HG03342 (cell line): Measurements from ENCODE around the gene ZNF799.
"Not testable (repeated sequence)": the region's sequence is repeated elsewhere in the genome, so short reads cannot be mapped to it uniquely, and the experiment has no call there.

Source experiments
- ATAC-seq: cut with Tn5 transposase; IDR thresholded peaks from one replicate; pipeline ENCODE4 v1.9.1; 2021; ENCODE audit warnings: mild to moderate bottlenecking, moderate library complexity; ENCODE audit not compliant: unreplicated experiment

The ZNF799 gene

DNA sequence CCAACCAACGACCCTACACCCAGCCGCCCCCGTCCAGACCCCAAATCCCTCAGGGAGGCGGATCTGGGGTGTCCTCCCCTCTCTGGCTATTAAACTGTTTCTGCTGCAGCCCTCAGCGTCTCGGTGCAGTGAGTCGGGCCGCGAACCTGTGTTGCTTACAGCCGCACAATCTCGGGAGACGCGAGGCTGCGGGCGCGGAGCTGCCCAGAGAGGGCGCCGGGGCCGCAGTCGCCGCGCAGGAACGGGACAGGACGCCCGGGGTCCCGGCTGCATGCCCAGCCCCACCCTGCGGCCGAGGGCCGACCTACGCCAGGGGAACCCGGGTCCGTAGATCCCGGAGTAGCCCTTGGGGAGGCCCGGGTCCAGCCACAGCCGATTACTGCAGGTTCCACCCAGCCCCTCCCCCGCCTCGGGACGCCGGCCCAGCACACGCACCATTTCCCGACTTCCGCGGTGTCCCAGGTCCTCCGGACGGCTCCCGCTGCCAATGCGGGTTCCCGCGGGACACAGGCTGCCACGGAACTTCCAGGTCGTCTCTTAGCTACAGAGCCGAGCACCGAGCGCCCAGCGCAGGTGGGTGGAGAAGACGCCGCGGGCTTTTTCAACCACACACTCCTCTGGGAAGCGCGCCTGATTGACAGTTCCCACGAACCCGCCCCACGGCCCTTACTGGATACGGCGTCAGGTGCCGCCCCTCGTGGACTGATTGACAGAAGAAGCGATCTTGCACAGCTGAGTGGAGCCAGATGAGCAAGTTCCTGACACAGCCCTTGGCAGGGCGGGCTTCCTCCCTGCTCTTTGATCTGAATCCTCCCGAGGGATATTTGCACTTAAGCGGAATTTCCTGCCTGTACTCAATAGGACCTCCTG is at the start of gene ZNF799:
Gene ZNF799 (minus strand): TSS at position 639 of the 870 bp plus-strand sequence. CDS start 201 bp downstream, at position 438.
- peak; percentile 85 for ATAC-seq

DNA sequence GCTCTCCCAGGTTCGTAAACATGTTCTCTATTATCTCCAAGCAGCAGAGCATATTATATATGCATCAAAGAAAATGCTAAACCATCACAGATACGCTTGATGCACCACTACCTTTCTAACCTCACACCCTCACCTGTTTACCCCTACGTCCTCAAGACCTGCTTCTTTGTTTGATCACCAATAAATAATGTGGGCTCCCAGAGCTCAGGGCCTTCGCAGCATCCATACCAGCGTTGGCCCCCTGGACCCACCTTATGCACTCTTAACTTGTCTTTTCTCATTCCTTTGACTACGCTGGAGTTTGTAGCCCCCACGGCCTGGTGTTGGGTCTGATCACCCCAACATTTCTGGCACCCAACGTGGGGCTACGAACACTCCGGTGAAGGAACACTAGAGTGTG is 49.8 kb upstream of the ZNF799 start:
- no peak for ATAC-seq

DNA sequence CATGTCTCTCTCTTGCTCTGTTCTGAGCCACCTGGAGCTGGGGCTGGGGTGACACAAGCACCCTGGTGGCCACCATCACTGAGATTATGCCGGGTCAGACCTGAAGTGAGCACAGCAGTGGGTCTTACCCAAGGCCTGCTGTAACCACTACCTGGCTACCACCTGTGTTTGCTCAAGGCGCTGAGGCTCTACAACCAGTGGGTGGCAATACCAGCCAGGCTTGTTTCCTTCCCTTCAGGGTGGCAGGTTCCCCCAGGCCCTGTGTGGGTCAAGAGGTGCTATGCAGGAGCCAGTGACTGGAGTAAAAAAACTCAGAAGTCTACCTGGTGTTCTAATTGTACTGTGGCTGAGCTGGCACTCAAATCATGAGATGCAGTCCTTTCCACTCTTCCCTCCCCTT is 47.7 kb upstream of the ZNF799 start:
- no peak for ATAC-seq

DNA sequence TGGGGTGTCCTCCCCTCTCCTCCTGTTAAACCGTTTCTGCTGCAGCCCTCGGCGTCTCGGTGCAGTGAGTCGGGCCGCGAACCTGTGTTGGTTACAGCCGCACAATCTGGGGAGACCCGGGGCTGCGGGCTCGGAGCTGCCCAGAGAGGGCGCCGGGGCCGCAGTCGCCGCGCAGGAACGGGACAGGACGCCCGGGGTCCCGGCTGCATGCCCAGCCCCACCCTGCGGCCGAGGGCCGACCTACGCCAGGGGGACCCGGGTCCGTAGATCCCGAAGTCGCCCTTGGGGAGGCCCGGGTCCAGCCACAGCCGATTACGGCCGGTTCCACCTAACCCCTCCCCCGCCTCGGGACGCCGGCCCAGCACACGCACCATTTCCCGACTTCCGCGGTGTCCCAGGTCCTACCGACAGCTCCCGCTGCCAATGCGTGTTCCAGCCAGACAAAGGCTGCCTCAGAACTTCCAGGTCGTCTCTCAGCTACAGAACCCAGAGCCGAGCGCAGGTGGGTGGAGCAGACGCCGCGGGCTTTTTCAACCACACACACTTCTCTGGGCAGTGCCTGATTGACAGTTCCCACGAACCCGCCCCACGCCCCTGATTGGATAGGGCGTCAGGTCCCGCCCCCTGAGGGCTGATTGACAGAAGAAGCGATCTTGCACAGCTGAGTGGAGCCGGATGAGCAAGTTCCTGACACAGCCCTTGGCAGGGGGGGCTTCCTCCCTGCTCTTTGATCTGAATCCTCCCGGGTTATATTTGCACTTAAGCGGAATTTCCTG is 39.7 kb upstream of the ZNF799 start, which contains the start of gene ZNF443:
Gene ZNF443 (minus strand): TSS at position 481 of the 776 bp plus-strand sequence. CDS start 107 bp downstream, at position 374.
- peak; percentile 94 for ATAC-seq

DNA sequence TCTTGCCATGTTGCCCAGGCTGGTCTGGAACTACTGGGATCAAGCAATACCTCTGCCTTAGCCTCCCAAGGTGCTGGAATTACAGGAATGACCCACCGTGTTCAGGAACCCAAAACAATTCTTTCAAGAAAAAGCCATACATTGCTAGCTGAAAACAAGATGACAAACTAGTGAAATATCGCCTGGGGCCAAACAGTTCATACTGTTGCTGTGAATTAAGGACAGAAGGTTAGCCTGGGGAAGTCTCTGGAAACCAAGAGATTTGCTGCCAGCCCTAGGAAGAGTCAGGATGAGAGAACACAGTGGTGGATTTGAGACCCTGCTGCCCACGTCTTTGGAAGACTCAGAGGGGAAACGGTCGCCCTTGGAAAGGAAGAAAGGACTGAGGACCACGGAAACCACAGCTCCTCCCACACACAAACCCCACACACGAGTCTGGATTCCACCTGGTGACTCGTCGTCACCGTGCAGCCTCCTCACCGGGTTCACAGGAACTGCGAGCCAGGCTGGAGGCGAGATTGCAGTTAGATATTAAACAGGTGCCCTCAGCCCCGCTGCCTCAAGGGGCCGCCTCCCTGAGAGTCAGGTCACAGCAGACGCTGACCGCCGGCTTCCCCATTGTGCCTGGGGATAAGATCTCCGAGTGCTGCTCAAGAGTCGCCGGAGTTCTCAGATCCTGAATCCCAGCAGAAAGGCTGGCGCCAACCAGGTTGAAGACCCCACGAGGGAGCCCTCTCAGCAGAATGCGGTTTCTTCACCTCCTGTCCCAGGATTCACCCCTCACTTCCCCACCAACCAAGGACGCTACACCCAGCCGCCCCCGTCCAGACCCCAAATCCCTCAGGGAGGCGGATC is 38.8 kb upstream of the ZNF799 start:
- ATAC-seq: peak; percentile 30

DNA sequence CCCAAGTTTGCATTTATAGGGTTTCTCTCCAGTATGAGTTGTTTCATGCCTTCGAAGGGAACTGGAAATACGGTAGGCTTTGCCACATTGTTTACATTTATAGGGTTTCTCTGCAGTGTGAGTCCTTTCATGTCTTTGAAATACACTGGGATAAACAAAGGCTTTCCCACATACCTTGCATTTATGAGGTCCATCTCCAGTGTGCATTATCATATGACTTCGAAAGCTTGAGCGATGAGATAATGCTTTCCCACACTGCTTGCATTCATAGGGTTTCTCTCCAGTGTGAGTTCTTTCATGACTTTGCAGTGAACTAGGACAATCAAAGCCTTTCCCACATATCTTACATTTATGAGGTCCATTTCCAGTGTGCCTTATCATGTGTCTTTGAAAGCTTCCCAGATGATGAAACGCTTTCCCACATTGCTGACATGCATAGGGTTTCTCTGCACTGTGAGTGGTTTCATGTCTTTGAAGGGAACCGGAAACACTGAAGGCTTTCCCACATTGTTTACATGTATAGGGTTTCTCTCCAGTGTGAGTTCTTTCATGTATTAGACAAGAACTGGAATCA is 29.7 kb upstream of the ZNF799 start:
- not testable (repeated sequence) for ATAC-seq

DNA sequence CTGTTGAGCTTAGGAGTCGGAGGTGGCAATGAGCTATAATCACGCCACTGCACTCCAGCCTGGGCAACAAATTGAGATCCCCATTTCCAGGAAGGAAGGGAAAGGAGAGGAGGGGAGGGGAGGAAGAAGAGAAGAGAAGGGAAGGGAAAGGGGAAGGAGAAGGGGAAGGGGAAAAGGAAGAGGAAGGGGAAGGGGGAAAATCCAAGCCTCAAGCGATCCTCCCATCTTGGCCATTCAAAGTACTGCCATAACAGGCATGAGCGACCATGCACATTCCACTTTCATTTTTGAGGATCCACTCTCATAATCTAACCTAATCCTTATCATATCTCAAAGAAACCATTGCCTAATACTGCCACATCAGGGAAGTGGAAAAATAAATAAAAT is 24.8 kb upstream of the ZNF799 start:
- no peak for ATAC-seq

DNA sequence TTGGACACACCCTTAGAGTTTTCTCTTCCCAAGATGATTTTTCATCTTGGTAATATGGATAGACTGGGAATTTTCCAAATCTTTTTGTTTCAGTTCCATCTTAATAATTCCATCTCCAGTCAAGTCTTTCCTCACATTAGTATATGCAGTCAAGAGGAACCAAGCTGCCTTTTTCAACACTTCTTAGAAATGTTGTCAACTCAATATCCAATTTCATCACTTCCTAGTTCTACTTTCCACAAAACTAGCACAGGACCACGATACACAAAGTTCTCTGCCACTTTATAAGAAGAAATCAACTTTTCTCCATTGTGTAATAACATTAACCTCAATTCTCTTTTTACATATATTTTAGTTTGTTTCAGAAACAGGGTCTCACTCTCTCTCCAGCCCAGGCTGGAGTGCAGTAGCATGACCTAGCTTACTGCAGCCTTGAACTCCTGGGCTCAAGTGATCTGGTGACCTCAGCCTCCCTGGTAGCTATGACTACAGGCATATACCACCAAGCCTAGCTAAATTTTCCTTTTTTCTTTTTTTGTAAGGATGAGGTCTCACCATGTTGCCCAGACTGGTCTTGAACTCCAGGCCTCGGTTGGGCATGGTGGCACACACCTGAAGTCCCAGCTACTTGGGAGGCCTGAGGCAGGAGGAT is 24.3 kb upstream of the ZNF799 start:
- no peak for ATAC-seq

DNA sequence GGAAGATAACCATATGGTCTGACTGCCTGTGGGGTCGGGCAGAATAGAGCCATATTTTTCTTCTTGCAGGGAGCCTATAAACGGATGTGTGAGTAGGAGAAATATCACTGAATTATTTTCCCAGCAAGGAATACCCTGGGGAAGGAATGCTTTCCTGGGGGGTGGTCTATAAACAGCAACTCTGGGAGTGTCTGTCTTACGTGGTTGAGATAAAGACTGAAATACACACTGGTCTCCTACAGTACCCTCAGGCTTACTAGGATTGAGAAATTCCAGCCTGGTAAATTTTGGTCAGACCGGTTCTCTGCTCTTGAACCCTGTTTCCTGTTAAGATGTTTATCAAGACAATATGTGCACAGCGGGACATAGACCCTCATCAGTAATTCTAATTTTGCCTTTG is 16.2 kb upstream of the ZNF799 start:
- not testable (repeated sequence) for ATAC-seq

DNA sequence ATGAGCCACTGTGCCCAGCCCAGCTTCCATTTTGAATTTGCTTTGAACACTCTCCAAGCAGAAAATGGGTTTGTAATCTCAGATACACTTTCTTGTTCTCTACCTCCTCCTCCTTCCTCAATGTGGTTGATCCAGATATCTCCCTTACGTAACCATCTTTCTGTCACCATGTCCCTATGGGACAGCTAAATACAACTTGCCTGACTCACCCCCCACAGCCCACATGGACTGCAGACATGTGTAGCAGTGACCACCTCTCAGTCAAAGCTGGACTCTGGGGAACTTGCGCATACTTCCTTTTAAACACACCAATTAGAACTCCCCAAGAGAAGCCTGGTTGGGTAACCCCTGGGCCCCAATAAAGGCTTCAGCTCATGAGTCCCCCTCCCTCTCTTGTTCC is 10.8 kb upstream of the ZNF799 start:
- ATAC-seq: no peak

DNA sequence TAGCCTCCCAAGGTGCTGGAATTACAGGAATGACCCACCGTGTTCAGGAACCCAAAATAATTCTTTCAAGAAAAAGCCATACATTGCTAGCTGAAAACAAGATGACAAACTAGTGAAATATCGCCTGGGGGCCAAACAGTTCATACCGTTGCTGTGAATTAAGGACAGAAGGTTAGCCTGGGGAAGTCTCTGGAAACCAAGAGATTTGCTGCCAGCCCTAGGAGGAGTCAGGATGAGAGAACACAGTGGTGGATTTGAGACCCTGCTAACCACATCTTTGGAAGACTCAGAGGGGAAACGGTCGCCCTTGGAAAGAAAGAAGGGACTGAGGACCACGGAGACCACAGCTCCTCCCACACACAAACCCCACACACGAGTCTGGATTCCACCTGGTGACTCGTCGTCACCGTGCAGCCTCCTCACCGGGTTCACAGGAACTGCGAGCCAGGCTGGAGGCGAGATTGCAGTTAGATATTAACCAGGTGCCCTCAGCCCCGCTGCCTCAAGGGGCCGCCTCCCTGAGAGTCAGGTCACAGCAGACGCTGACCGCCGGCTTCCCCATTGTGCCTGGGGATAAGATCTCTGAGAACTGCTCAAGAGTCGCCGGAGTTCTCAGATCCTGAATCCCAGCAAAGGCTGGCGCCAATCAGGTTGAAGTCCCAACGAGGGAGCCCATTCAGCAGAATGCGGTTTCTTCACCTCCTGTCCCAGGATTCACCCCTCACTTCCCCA is 1.0 kb downstream of the ZNF799 start:
- ATAC-seq: peak; percentile 37

DNA sequence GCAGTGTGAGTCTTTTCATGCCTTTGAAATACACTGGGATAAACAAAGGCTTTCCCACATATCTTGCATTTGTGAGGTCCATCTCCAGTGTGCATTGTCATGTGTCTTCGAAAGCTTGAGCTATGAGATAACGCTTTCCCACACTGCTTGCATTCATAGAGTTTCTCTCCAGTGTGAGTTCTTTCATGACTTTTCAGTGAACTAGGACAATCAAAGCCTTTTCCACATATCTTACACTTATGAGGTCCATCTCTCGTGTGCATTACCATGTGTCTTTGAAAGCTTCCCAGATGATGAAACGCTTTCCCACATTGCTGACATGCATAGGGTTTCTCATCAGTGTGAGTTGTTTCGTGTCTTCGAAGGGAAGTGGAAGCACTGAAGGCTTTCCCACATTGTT is 9.9 kb downstream of the ZNF799 start:
- not testable (repeated sequence) for ATAC-seq

DNA sequence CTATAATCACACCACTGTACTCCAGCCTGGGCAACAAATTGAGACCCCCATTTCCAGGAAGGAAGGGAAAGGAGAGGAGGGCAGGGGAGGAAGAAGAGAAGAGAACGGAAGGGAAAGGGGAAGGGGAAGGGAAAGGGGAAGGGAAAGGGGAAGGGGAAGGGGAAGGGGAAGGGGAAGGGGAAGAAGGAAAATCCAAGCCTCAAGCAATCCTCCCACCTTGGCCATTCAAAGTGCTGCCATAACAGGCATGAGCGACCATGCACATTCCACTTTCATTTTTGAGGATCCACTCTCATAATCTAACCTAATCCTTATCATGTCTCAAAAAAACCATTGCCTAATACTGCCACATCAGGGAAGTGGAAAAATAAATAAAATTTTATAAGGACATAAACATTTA is 14.7 kb downstream of the ZNF799 start:
- not testable (repeated sequence) for ATAC-seq

DNA sequence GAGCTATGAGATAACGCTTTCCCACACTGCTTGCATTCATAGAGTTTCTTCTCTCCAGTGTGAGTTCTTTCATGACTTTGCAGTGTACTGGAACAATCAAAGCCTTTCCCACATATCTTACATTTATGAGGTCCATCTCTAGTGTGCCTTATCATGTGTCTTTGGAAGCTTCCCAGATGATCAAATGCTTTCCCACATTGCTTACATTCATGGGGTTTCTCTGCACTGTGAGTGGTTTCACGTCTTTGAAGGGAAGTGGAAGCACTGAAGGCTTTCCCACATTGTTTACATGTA is 20.7 kb downstream of the ZNF799 start:
- ATAC-seq: no peak

DNA sequence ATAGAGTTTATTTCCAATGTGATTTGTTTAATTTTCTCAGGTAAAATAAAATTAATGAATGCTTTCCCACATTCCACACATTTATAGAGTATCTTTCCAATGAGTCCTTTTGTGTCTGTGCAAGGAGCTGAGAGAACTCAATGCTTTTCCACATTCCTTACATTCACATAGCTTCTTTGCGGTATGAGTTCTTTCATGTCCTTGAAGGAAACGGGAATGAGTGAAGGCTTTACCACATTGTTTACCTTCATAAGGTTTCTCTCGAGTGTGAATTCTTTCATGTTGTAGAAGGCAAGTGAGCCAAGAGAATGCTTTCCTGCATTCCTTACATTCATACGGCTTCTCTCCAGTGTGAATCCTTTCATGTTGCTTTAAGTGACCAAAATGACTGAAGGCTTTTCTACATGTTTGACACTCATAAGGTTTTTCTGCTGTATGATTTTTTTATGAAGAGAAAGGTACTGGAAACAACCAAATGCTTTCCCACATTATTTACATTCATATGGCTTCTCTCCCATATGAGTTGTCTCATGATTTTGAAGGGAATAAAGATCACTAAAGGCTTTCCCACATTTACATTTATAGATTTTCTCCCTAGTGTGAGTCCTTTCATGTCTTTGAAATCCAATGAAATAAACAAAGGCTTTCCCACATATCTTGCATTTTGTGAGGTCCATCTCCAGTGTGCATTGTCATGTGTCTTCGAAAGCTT is 21.2 kb downstream of the ZNF799 start:
- no peak for ATAC-seq

DNA sequence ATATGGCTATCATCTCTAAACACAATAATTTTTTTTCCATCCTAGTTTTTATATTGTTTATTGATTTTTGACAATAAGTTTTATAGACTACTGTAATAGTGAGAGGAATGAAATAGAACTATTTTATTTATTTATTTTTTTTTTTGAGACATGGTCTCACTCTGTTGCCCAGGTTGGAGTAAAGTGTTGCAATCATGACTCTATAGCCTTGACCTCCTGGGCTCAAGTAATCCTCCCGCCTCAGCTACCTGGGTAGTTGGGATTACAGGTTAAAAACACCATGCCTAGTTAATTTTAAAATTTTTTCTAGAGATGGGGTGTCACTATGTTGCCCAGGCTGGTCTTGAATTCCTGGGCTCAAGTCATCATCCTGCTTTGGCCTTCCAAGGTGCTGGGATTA is 27.0 kb downstream of the ZNF799 start:
- no peak for ATAC-seq

DNA sequence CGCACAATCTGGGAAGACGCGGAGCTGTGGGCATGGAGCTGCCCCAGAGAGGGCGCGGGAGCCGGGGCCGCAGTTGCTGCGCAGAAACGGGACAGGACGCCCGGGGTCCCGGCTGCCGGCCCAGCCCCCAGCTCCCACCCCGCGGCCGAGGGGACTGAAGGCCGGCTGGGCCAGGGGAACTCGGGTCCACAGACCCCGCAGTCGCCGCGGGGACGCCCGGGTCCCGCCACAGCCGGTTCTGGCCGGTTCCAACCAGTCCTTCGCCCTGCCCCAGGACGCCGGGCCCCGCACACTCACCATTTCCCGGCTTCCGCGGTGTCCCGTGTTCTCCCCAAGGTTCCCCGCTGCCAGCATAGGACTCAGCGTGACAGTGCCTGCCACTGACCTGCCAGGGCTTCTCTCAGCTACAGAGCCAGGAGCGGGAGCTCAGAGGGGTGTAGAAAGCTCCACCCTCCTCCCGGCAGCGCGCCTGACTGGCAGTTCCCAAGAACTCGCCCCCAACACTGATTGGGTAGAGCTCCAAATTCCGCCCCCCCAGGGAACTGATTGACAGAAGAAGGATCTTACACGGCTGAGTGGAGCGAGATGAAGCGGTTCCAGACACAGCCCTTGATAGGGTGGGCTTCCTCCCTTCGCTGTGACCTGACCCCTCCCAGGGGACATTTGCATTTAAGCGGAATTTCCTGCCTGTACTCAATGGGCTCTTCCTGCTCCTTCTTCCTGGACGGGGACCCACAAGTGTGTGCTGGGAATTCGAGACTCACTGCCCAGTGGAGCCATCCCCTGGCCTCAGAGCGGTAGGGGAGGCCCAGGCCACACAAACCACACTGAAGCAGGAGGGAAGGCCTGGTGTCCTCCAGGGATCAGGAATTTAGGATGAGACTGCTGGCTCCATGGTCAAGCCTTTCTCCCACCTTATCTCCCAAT is 35.6 kb downstream of the ZNF799 start, which contains the start of gene ZNF442:
Gene ZNF442 (minus strand): TSS at position 448 of the 927 bp plus-strand sequence. CDS start 2,052 bp downstream, outside the sequence.
- peak; percentile 91 for ATAC-seq
